Subcutaneous adipose tissue (tissue), 4 donors: ENCODE results near the gene BOLA1. TPM values are rescaled to one million over a fixed set of nuclear protein-coding genes. Genes with fewer than 3 reads are reported as not detected.

ENCODE experiments used
- CTCF ChIP-seq: fragments of 450-650 bp; IDR thresholded peaks from one replicate; pipeline ENCODE4 v1.5.1; 2016; ENCODE audit warnings: low read depth, mild to moderate bottlenecking, control low read depth, antibody characterized with exemption, moderate library complexity
- total RNA-seq, 4 donors: library from RNA; depleted of rRNA; stranded (reverse); fragments of >200 nt; gene quantifications; one replicate each; pipeline ENCODE4 v1.1.0, GENCODE V29; 2016

Gene BOLA1
- total RNA-seq, 4 donors from 2014 or later = 19.7 to 31.6 (median 23.0) TPM

GRCh38 chr1:149917571-149918144, 18.3 kb downstream of the BOLA1 start, which contains the start of gene SV2A:
Gene SV2A (minus strand): TSS chr1:149917844. CDS start chr1:149913840, 4,004 bp downstream.
- TF ChIP-seq CTCF = no peak

- no peak for TF ChIP-seq CTCF
These were observed 24.3 kb downstream of the BOLA1 start for GRCh38 chr1:149923626-149924025.

GRCh38 chr1:149925345-149925744, 26.0 kb downstream of the BOLA1 start:
- TF ChIP-seq CTCF = no peak

- no peak for TF ChIP-seq CTCF
These were observed 26.4 kb downstream of the BOLA1 start for GRCh38 chr1:149925751-149926150.

GRCh38 chr1:149926296-149926695, 26.9 kb downstream of the BOLA1 start:
- no peak for TF ChIP-seq CTCF

- no peak for TF ChIP-seq CTCF
These were observed 27.7 kb downstream of the BOLA1 start for GRCh38 chr1:149927056-149927562.

GRCh38 chr1:149927563-149928400, 28.4 kb downstream of the BOLA1 start, which contains the start of gene SF3B4:
Gene SF3B4 (minus strand): TSS chr1:149927803. CDS start chr1:149927759, 44 bp downstream.
- no peak for TF ChIP-seq CTCF
